Measurements from ENCODE around the gene DLGAP1. TPM values are rescaled to one million over a fixed set of nuclear protein-coding genes. Genes with fewer than 3 reads are reported as not detected.

Gene DLGAP1
- total RNA-seq, 1 experiment from 2014 or later, result 23.0 TPM

- TF ChIP-seq ZBTB43 (CRISPR knock-in tag; IDR thresholded peaks at IDR 0.05), result no peak
- TF ChIP-seq, protein P1, sequence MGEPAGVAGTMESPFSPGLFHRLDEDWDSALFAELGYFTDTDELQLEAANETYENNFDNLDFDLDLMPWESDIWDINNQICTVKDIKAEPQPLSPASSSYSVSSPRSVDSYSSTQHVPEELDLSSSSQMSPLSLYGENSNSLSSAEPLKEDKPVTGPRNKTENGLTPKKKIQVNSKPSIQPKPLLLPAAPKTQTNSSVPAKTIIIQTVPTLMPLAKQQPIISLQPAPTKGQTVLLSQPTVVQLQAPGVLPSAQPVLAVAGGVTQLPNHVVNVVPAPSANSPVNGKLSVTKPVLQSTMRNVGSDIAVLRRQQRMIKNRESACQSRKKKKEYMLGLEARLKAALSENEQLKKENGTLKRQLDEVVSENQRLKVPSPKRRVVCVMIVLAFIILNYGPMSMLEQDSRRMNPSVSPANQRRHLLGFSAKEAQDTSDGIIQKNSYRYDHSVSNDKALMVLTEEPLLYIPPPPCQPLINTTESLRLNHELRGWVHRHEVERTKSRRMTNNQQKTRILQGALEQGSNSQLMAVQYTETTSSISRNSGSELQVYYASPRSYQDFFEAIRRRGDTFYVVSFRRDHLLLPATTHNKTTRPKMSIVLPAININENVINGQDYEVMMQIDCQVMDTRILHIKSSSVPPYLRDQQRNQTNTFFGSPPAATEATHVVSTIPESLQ (CRISPR knock-in tag; IDR thresholded peaks at IDR 0.05), result no peak
- TF ChIP-seq, protein P2, sequence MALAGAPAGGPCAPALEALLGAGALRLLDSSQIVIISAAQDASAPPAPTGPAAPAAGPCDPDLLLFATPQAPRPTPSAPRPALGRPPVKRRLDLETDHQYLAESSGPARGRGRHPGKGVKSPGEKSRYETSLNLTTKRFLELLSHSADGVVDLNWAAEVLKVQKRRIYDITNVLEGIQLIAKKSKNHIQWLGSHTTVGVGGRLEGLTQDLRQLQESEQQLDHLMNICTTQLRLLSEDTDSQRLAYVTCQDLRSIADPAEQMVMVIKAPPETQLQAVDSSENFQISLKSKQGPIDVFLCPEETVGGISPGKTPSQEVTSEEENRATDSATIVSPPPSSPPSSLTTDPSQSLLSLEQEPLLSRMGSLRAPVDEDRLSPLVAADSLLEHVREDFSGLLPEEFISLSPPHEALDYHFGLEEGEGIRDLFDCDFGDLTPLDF (CRISPR knock-in tag; IDR thresholded peaks at IDR 0.05), result no peak
- TF ChIP-seq, protein P3, sequence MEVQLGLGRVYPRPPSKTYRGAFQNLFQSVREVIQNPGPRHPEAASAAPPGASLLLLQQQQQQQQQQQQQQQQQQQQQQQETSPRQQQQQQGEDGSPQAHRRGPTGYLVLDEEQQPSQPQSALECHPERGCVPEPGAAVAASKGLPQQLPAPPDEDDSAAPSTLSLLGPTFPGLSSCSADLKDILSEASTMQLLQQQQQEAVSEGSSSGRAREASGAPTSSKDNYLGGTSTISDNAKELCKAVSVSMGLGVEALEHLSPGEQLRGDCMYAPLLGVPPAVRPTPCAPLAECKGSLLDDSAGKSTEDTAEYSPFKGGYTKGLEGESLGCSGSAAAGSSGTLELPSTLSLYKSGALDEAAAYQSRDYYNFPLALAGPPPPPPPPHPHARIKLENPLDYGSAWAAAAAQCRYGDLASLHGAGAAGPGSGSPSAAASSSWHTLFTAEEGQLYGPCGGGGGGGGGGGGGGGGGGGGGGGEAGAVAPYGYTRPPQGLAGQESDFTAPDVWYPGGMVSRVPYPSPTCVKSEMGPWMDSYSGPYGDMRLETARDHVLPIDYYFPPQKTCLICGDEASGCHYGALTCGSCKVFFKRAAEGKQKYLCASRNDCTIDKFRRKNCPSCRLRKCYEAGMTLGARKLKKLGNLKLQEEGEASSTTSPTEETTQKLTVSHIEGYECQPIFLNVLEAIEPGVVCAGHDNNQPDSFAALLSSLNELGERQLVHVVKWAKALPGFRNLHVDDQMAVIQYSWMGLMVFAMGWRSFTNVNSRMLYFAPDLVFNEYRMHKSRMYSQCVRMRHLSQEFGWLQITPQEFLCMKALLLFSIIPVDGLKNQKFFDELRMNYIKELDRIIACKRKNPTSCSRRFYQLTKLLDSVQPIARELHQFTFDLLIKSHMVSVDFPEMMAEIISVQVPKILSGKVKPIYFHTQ (CRISPR knock-in tag; IDR thresholded peaks at IDR 0.05), result no peak
- TF ChIP-seq, protein P4, sequence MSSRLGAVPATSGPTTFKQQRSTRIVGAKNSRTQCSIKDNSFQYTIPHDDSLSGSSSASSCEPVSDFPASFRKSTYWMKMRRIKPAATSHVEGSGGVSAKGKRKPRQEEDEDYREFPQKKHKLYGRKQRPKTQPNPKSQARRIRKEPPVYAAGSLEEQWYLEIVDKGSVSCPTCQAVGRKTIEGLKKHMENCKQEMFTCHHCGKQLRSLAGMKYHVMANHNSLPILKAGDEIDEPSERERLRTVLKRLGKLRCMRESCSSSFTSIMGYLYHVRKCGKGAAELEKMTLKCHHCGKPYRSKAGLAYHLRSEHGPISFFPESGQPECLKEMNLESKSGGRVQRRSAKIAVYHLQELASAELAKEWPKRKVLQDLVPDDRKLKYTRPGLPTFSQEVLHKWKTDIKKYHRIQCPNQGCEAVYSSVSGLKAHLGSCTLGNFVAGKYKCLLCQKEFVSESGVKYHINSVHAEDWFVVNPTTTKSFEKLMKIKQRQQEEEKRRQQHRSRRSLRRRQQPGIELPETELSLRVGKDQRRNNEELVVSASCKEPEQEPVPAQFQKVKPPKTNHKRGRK (CRISPR knock-in tag; IDR thresholded peaks at IDR 0.05; ENCODE audit: borderline replicate concordance), result no peak
- TF ChIP-seq IRF1 (CRISPR knock-in tag; IDR thresholded peaks at IDR 0.05), result no peak
- no peak for TF ChIP-seq NFE2L1 (CRISPR knock-in tag; IDR thresholded peaks at IDR 0.05)
Measured at GRCh38 chr18:4403836-4404235, 51.3 kb downstream of the DLGAP1 start (continued).

- no peak overlapping the region for H3K4me3 Mint-ChIP-seq
- peaks cover 10% of the 10 kb centered on the region for H3K27me3 Mint-ChIP-seq (ENCODE audit: low read depth)
- POLR2A ChIA-PET, result no interaction called here
- H3K36me3 Mint-ChIP-seq, result no peaks in the 10 kb centered on the region
- peaks cover 51% of the 10 kb centered on the region for H3K4me1 Mint-ChIP-seq
- H3K9me3 Mint-ChIP-seq, result peaks cover 9% of the 10 kb centered on the region
- CTCF ChIA-PET, result no interaction called here
- ATAC-seq (no peak), DNase-seq (ENCODE audit: low spot score) (no peak)
- TF ChIP-seq TCF7 (CRISPR knock-in tag; IDR thresholded peaks at IDR 0.05; ENCODE audit: low read depth), result no peak
- TF ChIP-seq OVOL2 (CRISPR knock-in tag; IDR thresholded peaks at IDR 0.05; ENCODE audit: borderline replicate concordance), result no peak
- H3K27ac Mint-ChIP-seq, result no peak overlapping the region
Measured at GRCh38 chr18:4400911-4401310, 54.2 kb downstream of the DLGAP1 start.

GRCh38 chr18:4399929-4400328 lies 55.2 kb downstream of the DLGAP1 start:
- TF ChIP-seq NFATC4 (CRISPR knock-in tag; IDR thresholded peaks at IDR 0.05) (no peak), ZNF423 (CRISPR knock-in tag; IDR thresholded peaks at IDR 0.05) (0 out of 2 replicates have a peak, but pooled peaks have one; percentile 49)
- DNase-seq (ENCODE audit: low spot score) (peak; percentile 41), ATAC-seq (peak; percentile 82)
- Mint-ChIP-seq H3K36me3 (no peaks in the 10 kb centered on the region), H3K4me1 (peaks cover 53% of the 10 kb centered on the region), H3K27me3 (ENCODE audit: low read depth) (peaks cover 12% of the 10 kb centered on the region), H3K9me3 (peaks cover 1% of the 10 kb centered on the region; the same call in 1 of the 2 replicates), H3K4me3 (no peak overlapping the region), H3K27ac (no peak overlapping the region)
- CTCF ChIA-PET, result interaction anchor here (0.6 kb wide), 1 partner anchor 77 kb away, joined by 3 read pairs; no protein-coding TSS in a partner anchor
- POLR2A ChIA-PET, result no interaction called here

Measured in WTC11 (cell line).